C4-2B (cell line): ENCODE results near the gene NECTIN2.

Source experiments
- ZFX ChIP-seq: fragments of 450-650 bp; IDR thresholded peaks from 2 replicates; pipeline ENCODE4 v1.6.1; 2017
- TF ChIP-seq, protein P1 (sequence below): fragments of 450-650 bp; conservative IDR thresholded peaks from 2 replicates; pipeline ENCODE4 v1.5.1; 2017; ENCODE audit warnings: mild to moderate bottlenecking

DNA sequence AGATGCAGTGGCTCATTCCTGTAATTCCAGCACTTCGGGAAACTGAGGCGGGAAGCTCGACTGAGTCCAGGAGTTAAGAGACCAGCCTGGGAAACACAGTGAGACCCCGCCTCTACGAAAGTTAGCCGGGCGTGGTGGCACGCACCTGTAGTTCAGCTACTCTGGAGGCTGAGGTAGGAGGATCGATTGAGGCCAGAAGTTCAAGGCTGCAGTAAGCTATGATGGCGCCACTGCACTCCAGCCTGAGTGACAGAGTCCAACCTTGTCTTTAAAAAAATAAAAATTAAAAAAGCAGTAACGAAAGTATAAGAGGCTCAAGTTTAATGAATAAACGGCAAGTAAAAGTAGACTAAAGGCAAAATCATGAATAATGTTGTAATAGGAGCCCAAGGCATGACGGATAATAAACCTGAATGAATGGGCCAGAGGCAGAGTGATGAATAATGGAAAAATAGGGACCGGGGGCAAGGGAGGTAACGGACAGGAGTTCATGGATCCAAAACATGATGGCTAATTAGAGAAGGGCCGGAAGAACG is 43.8 kb downstream of the NECTIN2 start:
- TF ChIP-seq, protein P1, sequence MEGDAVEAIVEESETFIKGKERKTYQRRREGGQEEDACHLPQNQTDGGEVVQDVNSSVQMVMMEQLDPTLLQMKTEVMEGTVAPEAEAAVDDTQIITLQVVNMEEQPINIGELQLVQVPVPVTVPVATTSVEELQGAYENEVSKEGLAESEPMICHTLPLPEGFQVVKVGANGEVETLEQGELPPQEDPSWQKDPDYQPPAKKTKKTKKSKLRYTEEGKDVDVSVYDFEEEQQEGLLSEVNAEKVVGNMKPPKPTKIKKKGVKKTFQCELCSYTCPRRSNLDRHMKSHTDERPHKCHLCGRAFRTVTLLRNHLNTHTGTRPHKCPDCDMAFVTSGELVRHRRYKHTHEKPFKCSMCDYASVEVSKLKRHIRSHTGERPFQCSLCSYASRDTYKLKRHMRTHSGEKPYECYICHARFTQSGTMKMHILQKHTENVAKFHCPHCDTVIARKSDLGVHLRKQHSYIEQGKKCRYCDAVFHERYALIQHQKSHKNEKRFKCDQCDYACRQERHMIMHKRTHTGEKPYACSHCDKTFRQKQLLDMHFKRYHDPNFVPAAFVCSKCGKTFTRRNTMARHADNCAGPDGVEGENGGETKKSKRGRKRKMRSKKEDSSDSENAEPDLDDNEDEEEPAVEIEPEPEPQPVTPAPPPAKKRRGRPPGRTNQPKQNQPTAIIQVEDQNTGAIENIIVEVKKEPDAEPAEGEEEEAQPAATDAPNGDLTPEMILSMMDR, result no peak
- no peak for TF ChIP-seq ZFX
